GM21390 (cell line): Measurements from ENCODE around the gene CDCP1.

Experiments
- ATAC-seq: cut with Tn5 transposase; IDR thresholded peaks from one replicate; pipeline ENCODE4 v1.9.1; 2021; ENCODE audit not compliant: unreplicated experiment

The CDCP1 gene

GRCh38 chr3:45145681-45146614 is at the start of gene CDCP1:
CDCP1 (minus strand) TSS chr3:45146378; CDS start chr3:45146287, 91 bp downstream.
- no peak for ATAC-seq

GRCh38 chr3:45194791-45195190 is 48.6 kb upstream of the CDCP1 start:
- no peak for ATAC-seq

- ATAC-seq: no peak
Measured at GRCh38 chr3:45191924-45192417, 45.8 kb upstream of the CDCP1 start.

- no peak for ATAC-seq
Measured at GRCh38 chr3:45191424-45191823, 45.2 kb upstream of the CDCP1 start.

GRCh38 chr3:45188719-45189659 is 42.8 kb upstream of the CDCP1 start:
- no peak for ATAC-seq

GRCh38 chr3:45187694-45188141 is 41.5 kb upstream of the CDCP1 start:
- no peak for ATAC-seq

GRCh38 chr3:45186871-45187270 is 40.7 kb upstream of the CDCP1 start:
- no peak for ATAC-seq

GRCh38 chr3:45185461-45185860 is 39.3 kb upstream of the CDCP1 start:
- no peak for ATAC-seq

- ATAC-seq: no peak
Measured at GRCh38 chr3:45185052-45185451, 38.9 kb upstream of the CDCP1 start.

- no peak for ATAC-seq
Measured at GRCh38 chr3:45183872-45184262, 37.7 kb upstream of the CDCP1 start.

- no peak for ATAC-seq
Measured at GRCh38 chr3:45182915-45183871, 37.0 kb upstream of the CDCP1 start.

- ATAC-seq: no peak
Measured at GRCh38 chr3:45181496-45181895, 35.3 kb upstream of the CDCP1 start.

- ATAC-seq: no peak
Measured at GRCh38 chr3:45180899-45181298, 34.7 kb upstream of the CDCP1 start.

- ATAC-seq: no peak
Measured at GRCh38 chr3:45180051-45180450, 33.9 kb upstream of the CDCP1 start.

GRCh38 chr3:45179163-45179562 is 33.0 kb upstream of the CDCP1 start:
- no peak for ATAC-seq

GRCh38 chr3:45178183-45179023 is 32.2 kb upstream of the CDCP1 start:
- ATAC-seq: no peak

- ATAC-seq: no peak
Measured at GRCh38 chr3:45176912-45177311, 30.7 kb upstream of the CDCP1 start.

GRCh38 chr3:45174234-45174633 is 28.1 kb upstream of the CDCP1 start:
- ATAC-seq: no peak

GRCh38 chr3:45173776-45174175 is 27.6 kb upstream of the CDCP1 start:
- no peak for ATAC-seq
